Vagina (tissue), 2 donors: ENCODE measurements around the gene ARHGAP8. TPM values are rescaled to one million over a fixed set of nuclear protein-coding genes. Genes with fewer than 3 reads are reported as not detected.

ENCODE experiments used
- DNase-seq, 2 donors: peaks; one replicate each; pipeline ENCODE4 v3.0.0-alpha.2; 2017; ENCODE audit errors: extremely low spot score in 2 of 2
- H3K27ac ChIP-seq: fragments of 200-600 bp; sonication (generic); one replicate; pipeline ENCODE4 v1.5.1; 2019
- H3K27me3 ChIP-seq: fragments of 200-600 bp; sonication (generic); one replicate; pipeline ENCODE4 v1.5.1; 2019
- H3K36me3 ChIP-seq, 2 donors: fragments of 200-600 bp; sonication (generic); one replicate each; pipeline ENCODE4 v1.5.1; 2017 to 2019
- H3K4me1 ChIP-seq: fragments of 200-600 bp; sonication (generic); one replicate; pipeline ENCODE4 v1.5.1; 2019
- H3K4me3 ChIP-seq, 2 donors: fragments of 200-600 bp; sonication (generic); 1 replicate in 1 of 2; 2 replicates in 1 of 2; pipeline ENCODE4 v1.5.1; 2016 to 2019
- H3K9me3 ChIP-seq: fragments of 200-600 bp; sonication (generic); one replicate; pipeline ENCODE4 v1.5.1; 2019
- POLR2A ChIP-seq, 2 donors: fragments of 450-650 bp; IDR thresholded peaks; one replicate each; pipeline ENCODE4 v1.6.1; 2017; ENCODE audit warnings: antibody characterized with exemption in 2 of 2, mild to moderate bottlenecking in 2 of 2, moderate library complexity in 2 of 2
- POLR2AphosphoS5 ChIP-seq, 2 donors: sonication (generic); formaldehyde crosslinking; IDR thresholded peaks; one replicate each; pipeline ENCODE4 v1.9.0; 2017; ENCODE audit warnings: antibody characterized with exemption in 2 of 2, mild to moderate bottlenecking in 2 of 2, low read depth in 1 of 2; ENCODE audit not compliant: insufficient read depth in 1 of 2
- intact Hi-C: fragments of 100-400 bp; cut with DNase I; formaldehyde crosslinking; loops from one replicate; pipeline ENCODE4 v1.15.1; 2023
- total RNA-seq: library from RNA; depleted of rRNA; stranded (reverse); fragments of >200 nt; gene quantifications from one replicate; pipeline ENCODE4 v1.2.3, GENCODE V29; 2016
- TF ChIP-seq, protein P1 (sequence below), 3 experiments: fragments of 450-650 bp in 2 of 3; fragments of 200-600 bp in 1 of 3; sonication (generic) in 1 of 3; IDR thresholded peaks; one replicate each; pipeline ENCODE4 v1.5.1; 2017 to 2019; ENCODE audit warnings: antibody characterized with exemption in 3 of 3, mild to moderate bottlenecking in 2 of 3, moderate library complexity in 2 of 3

ARHGAP8 gene
- total RNA-seq, 1 donor from 2014 or later: 9.3 TPM

DNA sequence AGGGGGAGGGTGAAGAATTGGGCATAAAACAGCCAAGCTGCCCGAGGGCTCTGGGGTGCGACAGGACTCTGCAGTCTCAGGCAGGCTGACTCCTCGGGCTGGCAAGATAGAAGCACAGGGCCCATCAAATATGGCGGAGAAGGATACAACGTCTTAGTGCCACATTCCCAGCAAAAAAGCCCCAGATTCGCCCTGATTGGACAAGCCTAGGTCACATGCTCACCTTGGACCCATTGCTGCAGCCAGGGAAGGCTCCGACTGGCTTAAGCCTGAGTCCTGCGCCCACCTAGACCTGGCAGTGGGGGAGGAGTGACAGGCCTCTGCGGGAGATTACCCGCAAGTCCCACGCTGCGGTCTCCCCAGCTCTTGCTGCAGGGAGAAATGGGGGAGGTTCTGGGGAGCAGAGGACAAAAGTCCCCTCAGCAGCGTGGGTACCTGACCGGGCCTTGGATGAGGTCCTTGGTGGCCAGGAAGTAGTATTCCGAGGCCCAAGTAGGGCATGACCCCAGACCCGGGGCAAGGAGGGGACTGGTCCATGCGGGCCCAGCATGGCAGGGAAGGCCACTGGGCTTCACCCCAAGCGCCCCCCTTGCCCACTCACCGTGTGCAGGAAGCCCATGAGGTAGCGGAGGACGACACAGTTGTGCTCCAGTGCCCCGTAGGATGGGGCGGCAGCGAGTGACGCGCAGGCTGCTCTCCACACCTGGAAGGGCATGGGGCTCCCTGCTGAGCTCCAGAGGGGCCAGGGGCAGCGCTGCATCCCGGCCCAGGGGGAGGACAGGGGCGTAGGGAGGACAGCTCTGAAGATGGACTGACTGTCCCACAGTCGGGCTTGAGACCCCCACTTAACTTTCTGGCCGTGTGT is 113.0 kb downstream of the ARHGAP8 start:
- no peak for DNase-seq
- Histone ChIP-seq H3K27me3 (no peaks in the 10 kb centered on the region), H3K9me3 (no peaks in the 10 kb centered on the region), H3K27ac (no peak overlapping the region), H3K4me1 (no peaks in the 10 kb centered on the region), H3K36me3 (no peaks in the 10 kb centered on the region), H3K4me3 (no peak overlapping the region)
- TF ChIP-seq POLR2A (IDR thresholded peaks at IDR 0.05): no peak
- TF ChIP-seq, protein P1, sequence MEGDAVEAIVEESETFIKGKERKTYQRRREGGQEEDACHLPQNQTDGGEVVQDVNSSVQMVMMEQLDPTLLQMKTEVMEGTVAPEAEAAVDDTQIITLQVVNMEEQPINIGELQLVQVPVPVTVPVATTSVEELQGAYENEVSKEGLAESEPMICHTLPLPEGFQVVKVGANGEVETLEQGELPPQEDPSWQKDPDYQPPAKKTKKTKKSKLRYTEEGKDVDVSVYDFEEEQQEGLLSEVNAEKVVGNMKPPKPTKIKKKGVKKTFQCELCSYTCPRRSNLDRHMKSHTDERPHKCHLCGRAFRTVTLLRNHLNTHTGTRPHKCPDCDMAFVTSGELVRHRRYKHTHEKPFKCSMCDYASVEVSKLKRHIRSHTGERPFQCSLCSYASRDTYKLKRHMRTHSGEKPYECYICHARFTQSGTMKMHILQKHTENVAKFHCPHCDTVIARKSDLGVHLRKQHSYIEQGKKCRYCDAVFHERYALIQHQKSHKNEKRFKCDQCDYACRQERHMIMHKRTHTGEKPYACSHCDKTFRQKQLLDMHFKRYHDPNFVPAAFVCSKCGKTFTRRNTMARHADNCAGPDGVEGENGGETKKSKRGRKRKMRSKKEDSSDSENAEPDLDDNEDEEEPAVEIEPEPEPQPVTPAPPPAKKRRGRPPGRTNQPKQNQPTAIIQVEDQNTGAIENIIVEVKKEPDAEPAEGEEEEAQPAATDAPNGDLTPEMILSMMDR (IDR thresholded peaks at IDR 0.05): no peak
- no peak for TF ChIP-seq POLR2AphosphoS5 (IDR thresholded peaks at IDR 0.05; ENCODE audit: insufficient read depth in 1 of 2, low read depth in 1 of 2)
- intact Hi-C loops: no loop called here

DNA sequence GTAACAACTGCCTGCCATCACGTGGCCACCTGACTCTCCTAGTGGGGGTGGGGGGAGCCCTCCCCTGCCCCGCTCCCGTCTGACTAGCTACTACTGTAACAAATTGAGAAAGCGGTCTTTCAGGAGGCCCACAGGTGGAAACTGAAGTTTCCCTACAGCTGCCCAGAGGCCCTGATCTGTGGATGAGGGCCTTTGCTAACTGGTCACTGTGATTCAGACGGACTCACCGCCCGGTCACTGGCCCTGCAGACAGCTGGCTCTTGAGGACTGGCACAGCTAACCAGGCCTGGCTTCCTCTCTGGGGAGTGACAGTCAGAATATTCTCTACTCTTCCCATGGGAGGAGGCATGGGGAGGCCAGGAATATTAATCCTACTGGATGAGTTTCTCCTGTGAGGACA is 116.8 kb downstream of the ARHGAP8 start:
- Histone ChIP-seq H3K4me3 (no peak overlapping the region), H3K27ac (no peak overlapping the region), H3K4me1 (no peaks in the 10 kb centered on the region), H3K36me3 (no peaks in the 10 kb centered on the region), H3K27me3 (no peaks in the 10 kb centered on the region), H3K9me3 (no peaks in the 10 kb centered on the region)
- intact Hi-C loops: no loop called here
- no peak for DNase-seq
- TF ChIP-seq POLR2A (IDR thresholded peaks at IDR 0.05) (no peak), POLR2AphosphoS5 (IDR thresholded peaks at IDR 0.05; ENCODE audit: insufficient read depth in 1 of 2, low read depth in 1 of 2) (no peak)
- TF ChIP-seq, protein P1 (IDR thresholded peaks at IDR 0.05): no peak

DNA sequence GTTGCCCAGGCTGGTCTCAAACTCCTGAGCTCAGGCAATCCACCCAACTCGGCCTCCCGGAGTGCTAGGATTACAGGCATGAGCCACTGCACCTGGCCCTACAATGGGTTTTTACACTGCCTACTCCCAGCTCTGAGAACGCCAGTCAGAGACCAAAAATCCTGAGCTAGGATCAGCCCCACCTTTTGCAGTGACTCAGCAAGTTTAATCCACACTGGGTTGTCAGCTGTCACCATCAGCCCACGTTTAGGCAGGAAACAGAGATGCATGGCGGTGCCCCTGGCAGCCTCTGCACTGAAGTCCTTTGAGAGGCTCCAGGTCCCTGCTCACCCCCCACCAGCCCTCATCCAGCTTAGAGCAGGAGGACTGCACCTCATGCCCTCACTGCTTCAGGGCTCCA is 117.6 kb downstream of the ARHGAP8 start:
- DNase-seq: no peak
- H3K27me3 ChIP-seq: no peaks in the 10 kb centered on the region
- no peaks in the 10 kb centered on the region for H3K4me1 ChIP-seq
- TF ChIP-seq POLR2AphosphoS5 (IDR thresholded peaks at IDR 0.05; ENCODE audit: insufficient read depth in 1 of 2, low read depth in 1 of 2): peak in 1 of 2 donors; percentile 62
- TF ChIP-seq POLR2A (IDR thresholded peaks at IDR 0.05): no peak
- TF ChIP-seq, protein P1 (IDR thresholded peaks at IDR 0.05): no peak
- H3K4me3 ChIP-seq: no peak overlapping the region
- H3K9me3 ChIP-seq: no peaks in the 10 kb centered on the region
- H3K27ac ChIP-seq: no peak overlapping the region
- intact Hi-C loops: no loop called here
- H3K36me3 ChIP-seq: no peaks in the 10 kb centered on the region

DNA sequence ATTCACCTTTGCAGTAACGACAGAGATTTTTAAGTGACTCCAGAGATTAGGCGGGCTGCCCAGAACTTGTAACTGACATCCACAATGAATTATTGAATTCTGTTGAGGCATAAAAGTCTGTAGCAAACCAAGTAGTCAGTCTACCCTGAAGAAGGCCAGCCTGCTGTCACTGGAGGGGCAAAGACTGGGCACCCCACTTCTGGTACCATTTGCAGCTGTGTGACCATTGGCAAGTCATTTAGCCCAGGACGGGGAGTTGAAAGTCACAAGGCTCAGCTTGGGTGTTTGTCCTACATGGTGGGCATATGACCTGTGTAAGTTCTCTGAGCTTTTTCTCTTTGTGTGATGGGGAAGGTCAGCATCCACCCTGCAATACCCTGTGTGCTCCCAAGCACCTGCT is 119.4 kb downstream of the ARHGAP8 start:
- H3K9me3 ChIP-seq: no peaks in the 10 kb centered on the region
- intact Hi-C loops: no loop called here
- H3K4me3 ChIP-seq: no peak overlapping the region
- DNase-seq: no peak
- no peak for TF ChIP-seq POLR2A (IDR thresholded peaks at IDR 0.05)
- TF ChIP-seq, protein P1 (IDR thresholded peaks at IDR 0.05): no peak
- TF ChIP-seq POLR2AphosphoS5 (IDR thresholded peaks at IDR 0.05; ENCODE audit: insufficient read depth in 1 of 2, low read depth in 1 of 2): no peak
- H3K27me3 ChIP-seq: no peaks in the 10 kb centered on the region
- H3K4me1 ChIP-seq: no peaks in the 10 kb centered on the region
- no peak overlapping the region for H3K27ac ChIP-seq
- no peaks in the 10 kb centered on the region for H3K36me3 ChIP-seq

DNA sequence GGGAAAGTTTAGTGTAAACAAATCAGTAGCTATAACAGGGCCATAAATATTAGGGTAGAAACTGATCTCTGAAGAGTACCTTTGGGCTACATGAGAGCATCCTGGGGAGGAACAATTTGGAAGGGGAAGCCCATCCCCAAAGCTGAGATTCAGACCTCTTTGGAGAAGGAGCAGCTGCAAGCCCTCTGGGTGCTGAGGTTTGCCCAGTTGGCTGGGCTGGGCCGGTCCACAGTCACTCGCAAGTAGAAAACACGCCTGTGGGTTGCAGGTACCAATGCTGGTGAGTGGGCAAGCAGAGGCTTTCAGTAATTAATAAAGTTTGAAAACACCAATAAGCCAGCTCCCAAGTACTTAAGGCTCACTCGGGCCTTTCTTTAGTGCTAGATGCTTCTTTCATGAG is 124.5 kb downstream of the ARHGAP8 start:
- H3K36me3 ChIP-seq: no peaks in the 10 kb centered on the region
- no peaks in the 10 kb centered on the region for H3K4me1 ChIP-seq
- intact Hi-C loops: no loop called here

More for the DNA sequence above, 124.5 kb downstream of the ARHGAP8 start:
- no peaks in the 10 kb centered on the region for H3K27me3 ChIP-seq
- no peak overlapping the region for H3K27ac ChIP-seq
- H3K9me3 ChIP-seq: no peaks in the 10 kb centered on the region
- H3K4me3 ChIP-seq: no peak overlapping the region
- DNase-seq: no peak
- TF ChIP-seq POLR2A (IDR thresholded peaks at IDR 0.05) (no peak), POLR2AphosphoS5 (IDR thresholded peaks at IDR 0.05; ENCODE audit: insufficient read depth in 1 of 2, low read depth in 1 of 2) (no peak)
- TF ChIP-seq, protein P1 (IDR thresholded peaks at IDR 0.05): no peak
